Panc1 (cell line): Measurements from ENCODE around the gene FHIT. TPM values are rescaled to one million over a fixed set of nuclear protein-coding genes. Genes with fewer than 3 reads are reported as not detected.

Experiments used
- ATAC-seq: fragments of 200-7000 bp; cut with Tn5 transposase; 2 replicates; pipeline ENCODE4 v1.9.1; 2020; ENCODE audit warnings: mild to moderate bottlenecking, moderate library complexity
- BruUV-seq: library from RNA; stranded (reverse); fragments of 400-500 nt; replicated peaks from 2 replicates; lab custom pipeline; 2021; lab: Mats Ljungman, UMichigan
- CTCF ChIA-PET: fragments of 300-600 bp; sonication (Branson Sonifier 250); formaldehyde crosslinking; loops from one replicate; lab custom pipeline; 2022; ENCODE audit warnings: antibody characterized with exemption; lab: Charles Lee
- POLR2A ChIA-PET: fragments of 300-600 bp; sonication (Branson Sonifier 250); formaldehyde crosslinking; loops from one replicate; lab custom pipeline; 2022; ENCODE audit warnings: antibody characterized with exemption; lab: Charles Lee
- DNase-seq: peaks from one replicate; pipeline ENCODE4 v3.0.0-alpha.2; 2010; ENCODE audit warnings: low read depth, low spot score
- H3K27ac ChIP-seq: 2 replicates; pipeline ENCODE4 v1.5.1; 2011; ENCODE audit warnings: mild to moderate bottlenecking, low read length, inconsistent platforms
- H3K27me3 ChIP-seq: fragments of 200-500 bp; sonication (Bioruptor generic); 2 replicates; pipeline ENCODE4 v1.6.0; 2014; ENCODE audit warnings: low read length, inconsistent platforms; ENCODE audit not compliant: control insufficient read depth, insufficient read depth
- H3K36me3 ChIP-seq: fragments of 200-500 bp; sonication (Bioruptor generic); 2 replicates; pipeline ENCODE4 v1.5.1; 2014; ENCODE audit warnings: inconsistent platforms, mild to moderate bottlenecking, low read length, moderate library complexity; ENCODE audit not compliant: control insufficient read depth, insufficient read depth
- H3K4me1 ChIP-seq: 2 replicates; pipeline ENCODE4 v1.5.1; 2011; ENCODE audit warnings: inconsistent platforms, mild to moderate bottlenecking, low read length, moderate library complexity; ENCODE audit not compliant: control insufficient read depth, insufficient read depth
- H3K4me3 ChIP-seq, 2 experiments: 2 replicates each; pipeline ENCODE4 v1.5.1; 2011 to 2012; ENCODE audit warnings: low read depth in 2 of 2, low read length in 2 of 2, mild to moderate bottlenecking in 2 of 2, inconsistent platforms in 1 of 2, moderate library complexity in 1 of 2
- H3K9me3 ChIP-seq: fragments of 200-500 bp; sonication (Bioruptor generic); 2 replicates; pipeline ENCODE4 v1.5.1; 2014; ENCODE audit warnings: low read depth, mild to moderate bottlenecking, inconsistent platforms, low read length, moderate library complexity; ENCODE audit not compliant: control insufficient read depth, insufficient read depth
- POLR2AphosphoS5 ChIP-seq: IDR thresholded peaks from 2 replicates; pipeline ENCODE4 v1.6.1; 2012; ENCODE audit warnings: mild to moderate bottlenecking, low read depth, low read length, moderate library complexity
- SIN3A ChIP-seq: IDR thresholded peaks from 2 replicates; pipeline ENCODE4 v1.6.1; 2012; ENCODE audit warnings: low read depth, mild to moderate bottlenecking, low read length, moderate library complexity, borderline replicate concordance; ENCODE audit not compliant: insufficient read depth
- TCF7L2 ChIP-seq: IDR thresholded peaks from 2 replicates; pipeline ENCODE4 v1.6.1; 2011; ENCODE audit warnings: mild to moderate bottlenecking, low read depth, low read length, inconsistent platforms
- in situ Hi-C: cut with HindIII; loops from 2 replicates; pipeline ENCODE4 v1.10.0; 2016; ENCODE audit warnings: low sequenced_read_pairs, low pct_unique_long_range_greater_than_20kb
- intact Hi-C: fragments of 100-400 bp; cut with micrococcal nuclease; formaldehyde crosslinking; loops from one replicate; pipeline ENCODE4 v1.10.0; 2022; ENCODE audit not compliant: unreplicated experiment
- total RNA-seq: library from RNA; stranded (reverse); gene quantifications from one replicate; pipeline ENCODE4 v1.2.1, GENCODE V29; 2021; ENCODE audit not compliant: unreplicated experiment
- TF ChIP-seq, protein P1 (sequence below): fragments of 450-650 bp; IDR thresholded peaks from 2 replicates; pipeline ENCODE4 v1.5.1; 2017; ENCODE audit warnings: mild to moderate bottlenecking
- TF ChIP-seq, protein P2 (sequence below), 2 experiments: IDR thresholded peaks; 2 replicates each; pipeline ENCODE4 v1.6.1; 2011 to 2012; ENCODE audit warnings: low read depth in 2 of 2, control low read depth in 1 of 2, low read length in 1 of 2, mild to moderate bottlenecking in 1 of 2, moderate library complexity in 1 of 2; ENCODE audit not compliant: insufficient read depth in 1 of 2

The FHIT gene
- total RNA-seq, 1 experiment from 2014 or later = 2.2 TPM

DNA sequence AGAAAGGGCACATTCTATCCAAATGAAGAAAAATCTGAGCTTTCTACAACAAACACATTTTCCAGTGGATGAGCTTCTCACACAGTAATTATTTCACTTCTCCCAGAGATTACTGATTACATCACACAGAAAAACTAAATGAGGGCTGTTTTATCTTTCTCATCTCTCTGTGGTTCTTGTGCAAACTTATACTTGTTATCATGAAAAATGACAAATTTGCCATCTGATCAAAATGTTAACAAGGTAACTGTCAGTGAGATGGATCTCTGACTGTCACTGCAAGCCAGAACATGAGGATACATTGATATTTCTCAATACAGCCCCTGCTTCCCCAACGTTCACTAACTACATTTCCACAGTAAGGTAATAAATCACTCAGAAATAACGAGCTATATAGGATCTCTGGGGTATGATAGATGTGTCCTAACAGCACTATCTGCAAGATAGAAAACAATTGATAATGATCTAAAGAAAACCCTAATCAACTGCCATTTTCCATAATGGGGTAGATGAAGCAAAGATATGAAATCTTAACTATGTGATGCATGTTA, 1372.1 kb downstream of the FHIT start:
- Histone ChIP-seq H3K27me3 (no peaks in the 10 kb centered on the region), H3K27ac (no peak overlapping the region), H3K4me1 (no peaks in the 10 kb centered on the region), H3K4me3 (no peak overlapping the region), H3K36me3 (no peaks in the 10 kb centered on the region), H3K9me3 (no peaks in the 10 kb centered on the region)
- in situ Hi-C loops (no loop called here), intact Hi-C loops (no loop called here)
- no peak for ATAC-seq
- no TSS peak for BruUV-seq
- POLR2A ChIA-PET = no interaction called here
- no peak for DNase-seq
- TF ChIP-seq TCF7L2 (no peak), POLR2AphosphoS5 (no peak), SIN3A (no peak)
- TF ChIP-seq, protein P1, sequence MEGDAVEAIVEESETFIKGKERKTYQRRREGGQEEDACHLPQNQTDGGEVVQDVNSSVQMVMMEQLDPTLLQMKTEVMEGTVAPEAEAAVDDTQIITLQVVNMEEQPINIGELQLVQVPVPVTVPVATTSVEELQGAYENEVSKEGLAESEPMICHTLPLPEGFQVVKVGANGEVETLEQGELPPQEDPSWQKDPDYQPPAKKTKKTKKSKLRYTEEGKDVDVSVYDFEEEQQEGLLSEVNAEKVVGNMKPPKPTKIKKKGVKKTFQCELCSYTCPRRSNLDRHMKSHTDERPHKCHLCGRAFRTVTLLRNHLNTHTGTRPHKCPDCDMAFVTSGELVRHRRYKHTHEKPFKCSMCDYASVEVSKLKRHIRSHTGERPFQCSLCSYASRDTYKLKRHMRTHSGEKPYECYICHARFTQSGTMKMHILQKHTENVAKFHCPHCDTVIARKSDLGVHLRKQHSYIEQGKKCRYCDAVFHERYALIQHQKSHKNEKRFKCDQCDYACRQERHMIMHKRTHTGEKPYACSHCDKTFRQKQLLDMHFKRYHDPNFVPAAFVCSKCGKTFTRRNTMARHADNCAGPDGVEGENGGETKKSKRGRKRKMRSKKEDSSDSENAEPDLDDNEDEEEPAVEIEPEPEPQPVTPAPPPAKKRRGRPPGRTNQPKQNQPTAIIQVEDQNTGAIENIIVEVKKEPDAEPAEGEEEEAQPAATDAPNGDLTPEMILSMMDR = no peak
- TF ChIP-seq, protein P2, sequence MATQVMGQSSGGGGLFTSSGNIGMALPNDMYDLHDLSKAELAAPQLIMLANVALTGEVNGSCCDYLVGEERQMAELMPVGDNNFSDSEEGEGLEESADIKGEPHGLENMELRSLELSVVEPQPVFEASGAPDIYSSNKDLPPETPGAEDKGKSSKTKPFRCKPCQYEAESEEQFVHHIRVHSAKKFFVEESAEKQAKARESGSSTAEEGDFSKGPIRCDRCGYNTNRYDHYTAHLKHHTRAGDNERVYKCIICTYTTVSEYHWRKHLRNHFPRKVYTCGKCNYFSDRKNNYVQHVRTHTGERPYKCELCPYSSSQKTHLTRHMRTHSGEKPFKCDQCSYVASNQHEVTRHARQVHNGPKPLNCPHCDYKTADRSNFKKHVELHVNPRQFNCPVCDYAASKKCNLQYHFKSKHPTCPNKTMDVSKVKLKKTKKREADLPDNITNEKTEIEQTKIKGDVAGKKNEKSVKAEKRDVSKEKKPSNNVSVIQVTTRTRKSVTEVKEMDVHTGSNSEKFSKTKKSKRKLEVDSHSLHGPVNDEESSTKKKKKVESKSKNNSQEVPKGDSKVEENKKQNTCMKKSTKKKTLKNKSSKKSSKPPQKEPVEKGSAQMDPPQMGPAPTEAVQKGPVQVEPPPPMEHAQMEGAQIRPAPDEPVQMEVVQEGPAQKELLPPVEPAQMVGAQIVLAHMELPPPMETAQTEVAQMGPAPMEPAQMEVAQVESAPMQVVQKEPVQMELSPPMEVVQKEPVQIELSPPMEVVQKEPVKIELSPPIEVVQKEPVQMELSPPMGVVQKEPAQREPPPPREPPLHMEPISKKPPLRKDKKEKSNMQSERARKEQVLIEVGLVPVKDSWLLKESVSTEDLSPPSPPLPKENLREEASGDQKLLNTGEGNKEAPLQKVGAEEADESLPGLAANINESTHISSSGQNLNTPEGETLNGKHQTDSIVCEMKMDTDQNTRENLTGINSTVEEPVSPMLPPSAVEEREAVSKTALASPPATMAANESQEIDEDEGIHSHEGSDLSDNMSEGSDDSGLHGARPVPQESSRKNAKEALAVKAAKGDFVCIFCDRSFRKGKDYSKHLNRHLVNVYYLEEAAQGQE (IDR thresholded peaks at IDR 0.05; ENCODE audit: insufficient read depth in 1 of 2, low read depth in 2 of 2, low read length in 1 of 2) = no peak
- CTCF ChIA-PET = no interaction called here

DNA sequence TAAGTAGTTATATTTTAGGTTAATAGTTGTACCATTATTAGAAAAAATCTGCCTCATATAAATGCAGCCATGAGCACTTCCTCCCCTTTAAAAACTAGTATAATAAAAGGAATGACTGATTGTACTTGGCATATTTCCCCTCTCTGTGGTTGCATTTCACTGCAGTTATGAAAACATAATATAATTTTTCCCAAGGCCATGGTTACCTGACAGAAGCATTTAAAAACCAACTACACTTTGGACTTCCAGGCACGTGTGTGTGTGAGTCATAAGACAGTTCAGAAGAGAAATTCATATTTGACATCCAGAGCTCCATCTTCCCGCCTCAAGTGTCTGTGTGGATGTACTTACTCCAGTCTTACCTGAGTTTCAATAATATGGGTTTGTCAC, 1373.2 kb downstream of the FHIT start:
- POLR2A ChIA-PET = no interaction called here
- DNase-seq = no peak
- no peak overlapping the region for H3K27ac ChIP-seq
- H3K36me3 ChIP-seq = no peaks in the 10 kb centered on the region
- TF ChIP-seq TCF7L2 (no peak), POLR2AphosphoS5 (no peak), SIN3A (no peak)
- TF ChIP-seq, protein P2 (IDR thresholded peaks at IDR 0.05; ENCODE audit: insufficient read depth in 1 of 2, low read depth in 2 of 2, low read length in 1 of 2) = no peak
- TF ChIP-seq, protein P1 = no peak
- CTCF ChIA-PET = no interaction called here
- intact Hi-C loops (no loop called here), in situ Hi-C loops (no loop called here)
- no peaks in the 10 kb centered on the region for H3K27me3 ChIP-seq
- H3K4me3 ChIP-seq = no peak overlapping the region
- no peak for ATAC-seq
- H3K9me3 ChIP-seq = no peaks in the 10 kb centered on the region
- BruUV-seq = no TSS peak
- no peaks in the 10 kb centered on the region for H3K4me1 ChIP-seq
